LNCaP clone FGC (cell line): Measurements from ENCODE around the gene AKR1C3.
"Not testable (repeated sequence)": the region's sequence is repeated elsewhere in the genome, so short reads cannot be mapped to it uniquely, and the experiment has no call there.

ENCODE experiments used
- DNase-seq: peaks from one replicate; pipeline ENCODE4 v3.0.0-alpha.2; 2011; ENCODE audit warnings: low read depth
- H3K4me3 ChIP-seq: 2 replicates; pipeline ENCODE4 v1.5.1; 2011; ENCODE audit warnings: mild to moderate bottlenecking, low read depth, low read length, control low read depth
- CTCF ChIP-seq: IDR thresholded peaks from 2 replicates; pipeline ENCODE4 v1.5.1; 2012; ENCODE audit warnings: mild to moderate bottlenecking; ENCODE audit not compliant: control insufficient read depth, insufficient read depth; ENCODE audit errors: extremely low read depth

Gene AKR1C3

GRCh38 chr10:5123886-5124285 is 29.7 kb downstream of the AKR1C3 start:
- TF ChIP-seq CTCF: no peak
- DNase-seq: no peak
- no peak overlapping the region for H3K4me3 ChIP-seq

DNA sequence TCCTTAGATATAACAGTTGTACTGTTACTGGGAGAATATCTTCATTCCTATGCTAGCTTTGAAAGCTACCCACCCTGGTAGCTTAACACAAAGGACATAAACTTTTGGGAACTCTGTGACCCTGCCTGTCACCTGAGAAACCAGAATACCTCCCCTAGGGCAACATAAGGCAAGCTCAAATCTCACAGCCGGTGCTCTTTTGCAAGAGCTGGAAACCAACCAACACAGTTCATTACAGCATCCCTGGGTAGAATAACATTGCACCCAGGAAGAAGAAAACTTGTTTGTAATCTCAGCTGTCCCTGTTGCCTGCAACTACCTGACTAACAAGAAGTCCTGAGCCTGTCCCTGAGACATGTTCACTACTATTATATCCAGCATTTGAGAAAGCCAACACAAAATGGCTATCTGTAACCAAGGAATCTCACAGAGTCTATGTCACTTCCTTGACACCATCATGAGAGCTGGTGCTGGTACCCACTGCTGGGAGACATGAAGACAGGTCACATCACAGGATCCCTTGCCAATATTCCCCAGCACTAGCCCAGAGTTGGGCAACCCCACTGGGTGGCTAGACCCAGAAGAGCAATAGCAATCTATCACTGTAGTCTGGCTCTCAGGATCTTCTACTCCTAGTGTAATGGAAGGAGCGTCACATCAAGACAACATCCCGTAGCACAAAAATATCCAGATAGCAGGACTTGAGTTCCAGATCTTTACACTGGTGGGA is 31.3 kb downstream of the AKR1C3 start:
- TF ChIP-seq CTCF: no peak
- no peak for DNase-seq
- H3K4me3 ChIP-seq: no peak overlapping the region

DNA sequence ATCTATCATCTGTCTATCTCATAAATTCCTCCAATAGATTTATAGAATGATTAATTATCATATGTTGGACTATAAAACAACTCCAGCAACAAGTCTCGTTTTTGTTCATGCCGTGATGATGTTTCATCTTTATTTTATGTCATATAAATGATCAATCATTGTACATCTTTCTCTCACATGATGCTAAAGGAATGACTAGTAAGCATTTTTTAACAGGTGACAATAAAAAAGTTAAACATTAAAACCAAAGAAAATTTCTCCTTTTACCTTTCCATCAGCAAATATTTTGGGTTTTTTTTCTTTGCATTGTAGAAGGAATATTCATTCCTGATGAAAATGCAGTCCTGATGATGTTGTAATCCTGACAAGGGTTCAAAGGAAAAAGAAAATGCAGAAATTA is 41.4 kb downstream of the AKR1C3 start:
- no peak overlapping the region for H3K4me3 ChIP-seq
- DNase-seq: no peak
- no peak for TF ChIP-seq CTCF

DNA sequence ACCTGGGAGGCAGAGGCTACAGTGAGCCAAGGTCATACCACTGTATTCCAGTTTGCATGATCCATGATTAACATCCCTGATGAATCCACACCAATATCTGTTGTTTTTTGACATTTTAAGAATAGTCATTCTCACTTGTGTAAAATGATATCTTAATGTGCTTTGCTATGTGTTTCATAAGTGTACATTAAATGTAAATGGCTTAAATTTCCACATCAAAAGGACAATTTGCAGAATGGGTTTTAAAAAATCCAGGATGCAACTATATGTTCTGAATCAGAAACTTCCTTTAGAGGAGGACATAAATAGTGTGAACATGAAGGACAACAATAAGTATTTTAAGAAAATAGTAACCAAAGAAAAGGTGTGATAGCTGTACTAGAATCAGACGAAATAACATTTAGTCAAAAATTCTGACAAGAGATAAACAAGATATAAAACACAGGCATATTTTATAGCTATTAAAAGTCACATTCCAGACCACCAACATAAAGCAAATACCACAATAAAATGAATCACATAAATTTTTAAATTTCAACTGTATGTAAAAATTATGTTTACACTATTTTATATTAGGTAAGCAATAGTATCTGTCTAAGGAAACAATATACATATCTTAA is 42.4 kb downstream of the AKR1C3 start:
- DNase-seq: no peak
- no peak for TF ChIP-seq CTCF

DNA sequence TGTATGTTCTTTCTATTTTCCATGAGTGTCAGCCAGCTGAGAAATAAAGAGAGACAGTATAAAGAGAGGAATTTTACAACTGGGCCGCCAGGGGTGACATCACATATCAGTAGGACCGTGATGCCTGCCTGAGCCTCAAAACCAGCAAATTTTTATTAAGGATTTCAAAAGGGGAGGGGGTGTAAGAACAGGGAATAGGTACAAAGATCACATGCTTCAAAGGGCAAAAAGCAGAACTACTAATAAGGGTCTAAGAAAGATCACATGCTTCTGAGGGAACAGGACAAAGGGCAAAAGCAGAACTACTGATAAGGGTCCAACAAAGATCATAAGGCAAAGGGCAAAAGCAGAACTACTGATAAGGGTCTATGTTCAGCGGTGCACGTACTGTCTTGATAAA is 43.5 kb downstream of the AKR1C3 start:
- DNase-seq, H3K4me3 ChIP-seq: not testable (repeated sequence)

More for the DNA sequence above, 42.4 kb downstream of the AKR1C3 start:
- no peak overlapping the region for H3K4me3 ChIP-seq

GRCh38 chr10:5142199-5142598 is 48.0 kb downstream of the AKR1C3 start:
- TF ChIP-seq CTCF: no peak
- no peak overlapping the region for H3K4me3 ChIP-seq
- DNase-seq: no peak

DNA sequence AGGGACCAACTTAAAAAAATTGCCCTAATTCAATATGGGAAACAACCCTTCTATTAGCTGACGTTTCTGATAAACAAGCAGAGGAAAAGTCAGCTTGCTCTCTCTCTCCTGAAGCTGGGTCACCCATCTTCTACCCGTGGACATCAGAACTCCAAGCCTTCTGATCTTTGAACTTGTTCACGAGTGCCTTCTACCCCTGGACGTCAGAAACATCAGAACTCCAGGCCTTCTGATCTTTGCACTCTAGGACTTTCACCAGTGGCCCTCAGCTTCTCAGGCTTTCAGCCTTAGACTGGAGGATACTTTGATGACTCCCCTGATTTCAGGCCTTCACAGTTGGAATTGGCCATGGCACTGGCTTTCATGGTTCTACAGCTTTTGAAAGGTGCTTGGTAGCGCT is 48.9 kb downstream of the AKR1C3 start:
- DNase-seq: no peak
- no peak overlapping the region for H3K4me3 ChIP-seq
- no peak for TF ChIP-seq CTCF
